Measurements from ENCODE around the gene REPS2.
A peak's percentile ranks its signal among the peaks of the same experiment; 100 is the strongest.

REPS2 gene

GRCh38 chrX:17038681-17039161, 92.3 kb downstream of the REPS2 start:
- no peak for DNase-seq

- DNase-seq = no peak
Observed at GRCh38 chrX:17039826-17040225, 93.4 kb downstream of the REPS2 start.

- no peak for DNase-seq
Observed at GRCh38 chrX:17040711-17041110, 94.3 kb downstream of the REPS2 start.

- DNase-seq = no peak
Observed at GRCh38 chrX:17042037-17042436, 95.6 kb downstream of the REPS2 start.

- peak; percentile 9 for DNase-seq
Observed at GRCh38 chrX:17046478-17047097, 100.1 kb downstream of the REPS2 start.

GRCh38 chrX:17047224-17047623, 100.8 kb downstream of the REPS2 start:
- DNase-seq = no peak

- DNase-seq = no peak
Observed at GRCh38 chrX:17052210-17052609, 105.8 kb downstream of the REPS2 start.

GRCh38 chrX:17052793-17053192, 106.3 kb downstream of the REPS2 start:
- DNase-seq = no peak

GRCh38 chrX:17053502-17053901, 107.0 kb downstream of the REPS2 start:
- no peak for DNase-seq

GRCh38 chrX:17056868-17057608, 110.6 kb downstream of the REPS2 start:
- no peak for DNase-seq

GRCh38 chrX:17062065-17062464, 115.6 kb downstream of the REPS2 start:
- no peak for DNase-seq

- DNase-seq = no peak
Observed at GRCh38 chrX:17065100-17065499, 118.6 kb downstream of the REPS2 start.

GRCh38 chrX:17067534-17067933, 121.1 kb downstream of the REPS2 start:
- DNase-seq = no peak

GRCh38 chrX:17072301-17072700, 125.8 kb downstream of the REPS2 start:
- no peak for DNase-seq

- no peak for DNase-seq
Observed at GRCh38 chrX:17072721-17073230, 126.3 kb downstream of the REPS2 start.

- DNase-seq = no peak
Observed at GRCh38 chrX:17075004-17075403, 128.5 kb downstream of the REPS2 start.

- DNase-seq = no peak
Observed at GRCh38 chrX:17077361-17077760, 130.9 kb downstream of the REPS2 start.

GRCh38 chrX:17078031-17078720, 131.7 kb downstream of the REPS2 start:
- DNase-seq = no peak

GRCh38 chrX:17081511-17081910, 135.1 kb downstream of the REPS2 start:
- DNase-seq = no peak

GRCh38 chrX:17081968-17082367, 135.5 kb downstream of the REPS2 start:
- no peak for DNase-seq

GRCh38 chrX:17082831-17083230, 136.4 kb downstream of the REPS2 start:
- DNase-seq = no peak

GRCh38 chrX:17086317-17086716, 139.9 kb downstream of the REPS2 start:
- DNase-seq = no peak

- no peak for DNase-seq
Observed at GRCh38 chrX:17095161-17095560, 148.7 kb downstream of the REPS2 start.

Data from SHP77 treated with DMSO at 0.1 percent for 48 hours (cell line).